Germinal center (tissue), 1 donor: ENCODE measurements around the gene FAAH.

Source experiments
- DNase-seq: peaks from one replicate; pipeline ENCODE4 v3.0.0; 2012; ENCODE audit warnings: mixed read lengths, low spot score

FAAH gene

GRCh38 chr1:46422261-46422871 lies 28.2 kb downstream of the FAAH start:
- no peak for DNase-seq

- DNase-seq: no peak
Measured at GRCh38 chr1:46423574-46424240, 29.6 kb downstream of the FAAH start.

- no peak for DNase-seq
Measured at GRCh38 chr1:46424730-46425129, 30.6 kb downstream of the FAAH start.

- DNase-seq: no peak
Measured at GRCh38 chr1:46425726-46426125, 31.6 kb downstream of the FAAH start.

DNA sequence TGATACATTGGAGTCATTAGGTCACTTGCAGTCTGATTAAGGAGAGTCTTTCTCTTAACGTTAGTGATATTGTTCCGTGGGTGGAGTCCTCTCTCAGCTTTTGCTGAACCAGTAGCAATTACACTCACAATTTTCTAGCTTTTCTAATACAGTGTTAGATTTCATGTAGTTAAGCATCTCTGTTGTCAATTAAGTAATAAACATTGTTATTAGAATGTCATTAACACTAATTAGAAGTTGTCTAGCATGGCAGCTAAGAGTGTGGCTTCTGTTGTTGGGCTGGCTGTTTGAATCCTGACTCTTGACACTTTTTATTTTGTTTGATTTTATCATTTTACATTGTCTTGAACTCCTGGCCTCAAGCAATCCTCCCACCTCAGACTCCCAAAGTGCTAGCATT lies 33.4 kb downstream of the FAAH start:
- no peak for DNase-seq

DNA sequence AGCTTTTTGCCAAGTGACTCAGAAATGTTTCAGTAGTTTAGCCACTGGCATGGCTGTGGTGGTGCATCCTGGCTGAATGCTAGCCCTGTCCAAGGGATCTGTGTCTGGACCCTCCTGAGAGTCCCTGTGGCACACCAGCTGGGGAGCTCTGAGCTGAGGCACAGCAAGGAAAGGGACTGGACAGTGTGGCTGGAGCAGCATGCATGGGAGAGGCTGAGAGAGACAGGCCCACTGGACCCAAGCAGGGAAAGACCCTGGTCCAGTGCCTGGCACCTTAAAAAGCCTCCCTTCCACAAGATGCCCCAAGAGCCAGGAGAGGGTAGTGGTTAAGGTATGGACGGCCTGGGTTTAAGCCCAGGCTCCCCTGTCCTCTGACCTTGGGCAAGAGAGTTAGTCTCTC lies 35.3 kb downstream of the FAAH start:
- DNase-seq: no peak

DNA sequence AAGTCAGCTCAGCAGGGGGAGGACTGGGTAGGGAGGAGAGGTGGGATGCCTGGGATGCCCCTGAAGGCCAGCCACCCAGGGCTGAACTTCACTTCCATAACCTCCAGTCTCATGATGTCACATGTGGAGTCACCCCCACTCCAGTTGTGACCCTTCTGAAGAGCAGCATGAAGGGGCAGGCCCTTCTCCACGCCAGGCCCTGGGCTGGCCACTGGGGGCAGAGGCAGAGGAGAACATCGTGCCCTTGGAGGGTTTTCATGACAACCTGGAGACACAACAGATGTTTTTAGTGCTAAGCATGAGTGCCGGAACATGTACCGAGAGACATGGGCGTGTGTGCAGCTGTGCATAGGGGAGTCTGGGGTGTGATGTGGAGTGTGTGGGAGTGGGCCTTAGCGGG lies 37.6 kb downstream of the FAAH start:
- no peak for DNase-seq

DNA sequence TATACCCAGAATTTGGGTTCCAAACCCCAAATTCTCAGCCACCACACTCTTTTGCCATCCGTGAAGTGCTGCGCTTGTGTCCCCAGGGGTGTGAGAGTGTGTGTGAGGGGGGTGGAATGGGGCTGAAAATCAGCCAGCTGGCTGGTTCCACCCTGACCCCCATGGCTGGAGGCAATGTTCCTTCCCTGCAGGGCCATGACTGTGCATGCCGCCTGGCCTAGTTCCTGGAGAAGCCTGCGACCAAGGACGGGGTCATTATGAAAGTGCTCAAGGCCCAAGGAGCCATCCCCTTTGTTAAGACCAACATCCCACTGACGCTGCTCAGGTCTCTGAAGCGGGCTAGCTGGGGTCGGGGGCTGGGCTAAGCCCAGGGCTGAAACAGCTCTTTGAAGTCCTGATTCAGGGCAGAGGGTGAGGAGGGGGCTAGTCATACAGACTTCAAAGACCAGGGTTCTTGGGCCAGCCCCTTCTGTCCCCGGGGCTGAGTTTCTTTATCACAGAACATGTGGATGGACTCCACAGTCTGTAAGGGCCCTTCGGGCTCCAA lies 38.7 kb downstream of the FAAH start:
- DNase-seq: no peak

DNA sequence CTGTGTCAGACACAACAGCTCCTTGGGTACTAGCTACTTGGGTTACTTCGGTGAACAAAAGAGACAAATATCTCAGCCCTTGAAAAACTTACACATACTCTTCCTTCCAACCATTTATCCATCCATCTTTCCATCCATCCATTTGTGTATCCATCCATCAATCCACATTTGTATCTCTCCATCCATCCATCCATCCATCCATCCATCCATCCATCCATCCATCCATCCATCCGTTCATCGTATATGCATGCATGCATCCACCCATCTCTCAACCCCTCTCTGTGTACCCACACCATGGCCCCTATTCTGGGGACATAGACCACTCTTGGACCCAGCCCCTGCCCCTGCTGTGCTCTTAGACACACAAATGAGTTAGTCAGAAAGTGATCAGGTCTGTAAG lies 40.2 kb downstream of the FAAH start:
- no peak for DNase-seq

GRCh38 chr1:46436844-46437243 lies 42.7 kb downstream of the FAAH start:
- no peak for DNase-seq

DNA sequence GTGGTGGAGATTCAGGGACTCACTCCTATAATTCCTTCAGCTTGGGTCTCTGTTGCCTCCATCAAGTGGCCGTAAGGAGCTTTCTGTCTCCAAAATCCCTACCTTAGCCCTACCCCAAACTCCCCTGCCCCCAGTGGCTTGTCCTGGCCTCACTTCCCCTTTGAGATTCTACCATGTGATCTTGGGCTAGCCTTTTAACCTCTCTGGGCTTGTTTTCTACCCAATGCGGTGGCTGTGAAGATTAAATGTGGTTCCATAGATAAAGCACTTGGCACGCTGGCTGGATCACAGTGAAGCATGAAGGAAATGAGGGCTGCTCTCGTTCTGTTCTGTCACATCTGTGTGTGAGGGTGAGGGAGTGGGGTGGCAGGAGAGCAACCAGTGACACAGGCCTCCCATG lies 43.6 kb downstream of the FAAH start:
- no peak for DNase-seq

DNA sequence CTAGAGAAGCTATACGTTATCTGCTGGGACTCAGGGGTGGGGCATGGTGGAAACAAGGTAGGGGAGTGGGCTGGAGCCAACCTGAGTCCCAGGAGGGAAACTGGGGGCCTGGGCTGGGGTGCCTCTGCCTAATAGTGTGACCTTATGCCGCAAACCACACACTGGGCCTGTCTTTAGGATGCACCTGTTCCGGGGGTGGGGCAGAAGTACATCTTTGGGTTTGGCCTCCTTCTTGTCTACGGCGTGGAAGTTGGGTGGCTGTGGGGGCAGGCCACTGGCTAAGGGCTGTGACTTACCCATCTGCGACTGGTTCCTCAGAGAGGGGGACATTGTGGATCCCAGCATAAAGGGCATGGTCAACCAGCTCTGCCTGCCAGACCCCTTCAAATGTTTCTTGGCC lies 44.2 kb downstream of the FAAH start:
- no peak for DNase-seq

DNA sequence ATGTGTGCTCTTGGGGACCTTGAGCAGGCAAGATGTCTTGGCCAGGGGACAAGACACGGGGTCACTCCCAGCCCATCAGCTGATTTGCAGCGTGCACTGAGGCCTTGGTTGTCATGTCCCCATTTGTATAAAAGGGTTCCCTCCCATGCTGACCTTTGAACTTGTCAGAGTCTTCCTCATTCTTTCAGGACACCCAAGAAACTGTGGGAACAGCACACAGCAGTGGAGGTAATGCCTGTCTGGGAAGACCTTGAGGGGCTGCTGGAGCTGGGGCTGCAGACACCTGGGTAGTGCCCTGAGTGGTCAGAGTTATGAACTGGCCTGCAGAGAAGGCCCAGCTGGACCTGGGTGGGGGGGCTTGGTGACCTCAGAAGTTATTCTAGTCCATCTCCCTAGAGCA lies 46.4 kb downstream of the FAAH start:
- DNase-seq: no peak

DNA sequence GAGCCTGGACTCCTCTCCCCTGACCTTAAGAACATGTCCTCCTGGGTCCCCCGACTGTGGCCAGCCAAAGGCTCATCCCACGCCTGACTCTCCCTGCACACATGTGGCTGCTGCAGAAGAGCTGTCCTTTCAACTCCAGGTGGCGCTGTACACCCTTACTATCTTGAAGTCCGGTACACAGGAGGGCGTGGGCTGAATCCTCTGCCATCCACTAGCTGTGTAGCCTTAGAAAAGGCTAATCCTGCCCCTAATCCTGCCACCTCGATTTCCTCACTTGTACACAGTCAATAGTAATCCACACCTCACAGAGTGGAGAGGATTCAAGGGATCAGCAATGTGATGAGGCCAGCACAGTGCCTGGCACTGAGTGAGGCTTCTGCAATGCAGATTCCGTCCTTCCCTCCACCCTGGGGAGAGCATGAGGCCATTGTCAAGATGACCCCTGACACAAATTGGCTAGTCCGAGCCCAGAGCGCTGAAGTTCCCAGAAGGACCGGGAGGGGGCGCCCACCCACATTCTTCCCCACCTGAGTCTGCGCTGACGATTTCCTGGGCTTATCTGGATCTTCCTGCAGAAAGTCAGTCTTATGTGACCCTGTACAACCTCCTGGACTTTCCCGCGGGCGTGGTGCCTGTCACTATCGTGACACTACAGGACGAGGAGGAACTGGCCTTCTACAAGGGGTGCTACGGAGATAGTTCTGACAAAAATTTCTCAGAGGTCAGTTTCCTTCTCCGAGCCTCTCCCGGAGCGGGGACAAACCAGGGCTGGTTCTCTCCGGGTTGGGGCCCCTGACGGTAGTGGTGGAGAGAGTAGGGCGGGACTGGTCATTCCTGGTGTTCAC lies 48.4 kb downstream of the FAAH start:
- peak; percentile 68 for DNase-seq

- no peak for DNase-seq
Measured at GRCh38 chr1:46444466-46444865, 50.3 kb downstream of the FAAH start.

- DNase-seq: no peak
Measured at GRCh38 chr1:46445773-46446256, 51.7 kb downstream of the FAAH start.

DNA sequence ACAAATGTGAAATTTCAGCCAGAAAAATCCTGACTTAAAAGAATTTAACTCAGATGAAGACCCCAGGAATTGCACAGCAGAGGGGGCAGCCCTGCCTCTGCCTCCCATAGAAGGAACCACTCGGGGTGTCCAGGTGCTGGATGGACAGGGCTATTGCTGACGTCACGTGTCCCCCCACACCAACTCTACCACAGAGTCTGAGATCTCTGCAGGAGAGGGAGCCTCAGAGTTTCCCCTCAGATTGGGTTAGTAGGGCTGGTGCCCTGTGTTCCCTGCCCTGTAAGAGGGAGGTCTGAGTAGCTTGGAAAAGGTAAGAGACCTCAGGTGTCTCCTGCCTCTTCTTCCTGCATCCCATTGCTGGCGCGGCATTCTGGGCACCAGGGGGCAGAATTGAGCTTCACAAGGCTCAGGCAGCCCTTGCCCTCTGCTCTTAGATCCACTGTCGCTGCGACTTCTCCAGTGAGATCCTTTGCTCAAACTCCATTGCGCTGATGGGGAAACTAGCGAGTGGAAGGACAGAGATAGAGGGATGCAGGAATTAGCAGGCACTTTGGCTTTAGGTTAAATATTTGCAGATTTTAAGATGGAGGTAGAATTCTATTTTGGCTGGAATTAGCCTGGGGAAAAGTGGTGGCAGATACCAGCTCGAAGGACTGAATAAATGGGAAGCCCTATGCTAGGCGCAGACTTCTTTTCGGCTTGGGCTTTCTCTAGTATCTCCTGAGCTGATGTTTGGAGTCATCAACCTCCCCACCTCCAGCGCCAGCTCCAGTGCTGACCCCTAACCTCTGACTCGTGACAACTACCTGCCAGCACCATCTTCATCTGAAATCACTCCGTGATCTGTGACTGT lies 52.8 kb downstream of the FAAH start:
- peak; percentile 65 for DNase-seq

DNA sequence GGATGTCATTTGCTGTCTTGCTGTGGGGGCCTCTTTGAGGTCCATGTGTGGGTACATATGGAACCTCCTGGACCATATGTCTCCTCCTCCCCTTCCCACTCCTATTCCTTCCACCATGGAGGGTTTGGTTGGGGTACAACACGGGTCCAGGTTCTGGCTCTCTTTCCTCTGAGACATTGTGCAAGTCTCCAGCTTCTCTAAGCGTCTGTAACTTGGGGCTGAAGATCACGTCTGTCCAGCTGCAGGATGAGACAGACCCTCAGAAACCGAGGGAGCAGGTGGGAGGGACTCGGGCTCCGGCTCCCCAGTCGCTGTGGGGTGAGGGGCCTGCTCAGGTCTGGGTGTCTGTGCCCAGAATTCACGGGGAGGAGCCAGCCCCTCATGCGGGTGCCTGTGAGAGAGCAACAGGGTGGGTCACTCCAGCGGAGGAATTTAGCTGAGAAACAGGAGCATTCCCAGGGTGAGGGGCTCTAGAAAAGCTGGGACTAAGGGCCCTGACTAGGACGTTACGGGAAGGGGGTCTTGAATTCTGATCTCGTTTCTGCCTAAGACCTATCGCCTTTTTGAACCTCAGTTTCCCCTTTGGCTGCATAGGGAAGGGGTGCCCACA lies 53.5 kb downstream of the FAAH start:
- no peak for DNase-seq

DNA sequence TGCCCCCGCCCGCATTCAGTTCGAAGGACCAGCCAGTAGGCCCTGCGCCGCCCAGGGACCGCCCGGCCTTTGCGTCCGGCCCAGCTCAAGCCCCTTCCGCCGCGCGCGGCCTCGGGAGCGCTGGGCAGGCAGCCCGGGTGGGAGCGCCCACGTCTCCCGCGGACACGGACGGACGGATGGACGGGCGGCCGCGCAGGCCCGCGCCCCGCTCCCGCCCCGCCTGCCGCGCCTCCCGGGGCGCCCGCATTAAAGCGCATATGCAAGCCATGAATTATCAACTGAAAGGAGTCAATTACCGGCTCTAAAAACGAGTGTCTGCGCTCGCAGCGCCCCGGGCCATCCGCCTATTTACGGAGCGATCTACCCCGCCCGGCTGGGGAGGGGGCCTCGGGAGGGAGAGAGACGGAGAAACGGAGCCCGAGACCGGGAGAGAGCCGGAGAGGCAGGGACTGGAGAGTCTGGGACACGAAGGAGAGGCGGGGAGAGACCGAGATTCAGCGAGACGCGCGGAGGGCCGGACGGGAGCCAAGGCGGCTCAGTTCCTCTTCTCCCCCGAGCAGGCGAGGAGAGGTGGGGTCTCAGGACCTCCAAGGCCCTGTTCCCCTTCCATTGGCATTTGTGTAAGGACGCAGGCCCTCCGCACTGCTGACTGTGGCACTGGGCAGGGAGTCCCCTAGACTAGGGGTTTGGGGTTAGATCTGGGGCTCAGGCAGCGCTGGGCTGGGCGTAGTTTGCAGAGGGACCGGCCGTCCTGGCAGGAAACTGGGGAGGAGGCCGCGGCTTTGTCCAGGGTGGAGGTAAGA lies 54.2 kb downstream of the FAAH start:
- no peak for DNase-seq
